DLD1 (cell line): ENCODE data around the gene UBE2N.

Source experiments
- in situ Hi-C: cut with HindIII; loops from 2 replicates; pipeline ENCODE4 v1.10.0; 2017; ENCODE audit warnings: low sequenced_read_pairs

The UBE2N gene

DNA sequence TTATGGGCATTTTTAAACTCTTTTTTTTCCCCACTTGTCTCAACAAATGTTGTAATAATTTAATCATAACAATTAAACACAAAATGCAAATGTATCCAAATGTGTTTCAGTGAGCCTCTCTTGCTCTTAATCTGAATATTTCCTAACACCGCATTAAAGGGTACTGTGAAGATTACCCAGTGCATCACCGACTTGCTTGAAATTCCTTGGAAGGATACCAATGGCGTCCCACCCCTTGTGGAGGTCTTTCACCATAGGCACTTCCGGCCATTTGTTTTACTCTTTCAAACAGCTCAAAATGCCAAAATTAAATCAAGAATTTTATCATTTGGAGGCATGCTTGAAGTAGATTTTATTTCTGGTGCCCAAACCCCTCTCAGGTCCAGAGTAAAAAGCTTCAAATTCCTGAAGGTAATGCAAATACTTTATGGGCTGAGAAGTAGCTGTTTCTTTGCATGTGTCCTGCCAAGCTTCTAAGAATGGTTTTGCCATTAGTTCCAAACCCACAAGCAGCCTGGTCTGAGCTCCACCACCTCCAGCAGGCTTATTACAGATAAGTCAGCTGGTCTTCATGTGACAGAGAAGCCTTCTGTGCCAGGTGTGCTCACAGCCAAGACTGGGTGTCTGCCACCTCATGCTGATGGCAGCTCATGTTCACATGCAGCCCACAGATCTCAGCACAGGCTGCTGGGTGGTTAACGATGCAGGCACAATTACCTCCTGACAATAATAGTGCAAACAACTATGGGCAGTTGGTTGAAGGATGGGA is 80.4 kb downstream of the UBE2N start:
- in situ Hi-C loops, result no loop called here

GRCh38 chr12:93360688-93361087 is 81.1 kb downstream of the UBE2N start:
- in situ Hi-C loops, result no loop called here

DNA sequence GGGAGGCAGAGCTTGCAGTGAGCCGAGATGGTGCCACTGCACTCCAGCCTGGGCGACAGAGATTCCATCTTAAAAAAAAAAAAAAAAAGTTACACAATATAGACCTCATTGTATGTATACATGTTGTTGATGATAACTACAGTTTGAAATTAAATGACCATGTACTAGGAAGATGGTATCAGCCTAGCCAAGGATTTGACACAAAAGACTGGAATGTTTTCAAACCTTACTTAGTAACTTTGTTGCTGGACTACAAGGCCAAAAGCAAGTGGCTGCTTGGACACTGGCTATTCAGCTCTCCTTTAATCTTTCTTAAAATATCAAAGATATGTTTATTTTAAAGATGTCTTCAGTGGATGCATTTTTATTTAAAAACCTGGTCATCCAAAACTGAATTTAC is 82.9 kb downstream of the UBE2N start:
- in situ Hi-C loops, result no loop called here

GRCh38 chr12:93358058-93358457 is 83.7 kb downstream of the UBE2N start:
- in situ Hi-C loops, result no loop called here

- in situ Hi-C loops, result no loop called here
Observed at GRCh38 chr12:93356214-93356613, 85.5 kb downstream of the UBE2N start.
